Pancreas (tissue), 10 donors: ENCODE measurements around the gene CCSER2. TPM values are rescaled to one million over a fixed set of nuclear protein-coding genes. Genes with fewer than 3 reads are reported as not detected.
"Not testable (repeated sequence)": the region's sequence is repeated elsewhere in the genome, so short reads cannot be mapped to it uniquely, and the experiment has no call there.

ENCODE experiments used
- ATAC-seq, 4 donors: fragments of 200-7000 bp; cut with Tn5 transposase; one replicate each; pipeline versions ENCODE4 v1.8.0 to v1.9.1; 2020; ENCODE audit warnings: mild to moderate bottlenecking in 4 of 4, moderate library complexity in 4 of 4
- DNase-seq, 6 donors: peaks; one replicate each; pipeline ENCODE4 v3.0.0-alpha.2; 2020
- FAIRE-seq: peaks from 2 replicates; lab custom pipeline; 2012; peaks lifted over from hg19 to GRCh38; lab: Jason Lieb, UNC
- H3K27ac ChIP-seq, 4 donors: fragments of 200-600 bp; sonication (generic); 1 replicate in 3 of 4; 2 replicates in 1 of 4; pipeline versions ENCODE4 v1.5.0 to v1.8.0; 2020
- H3K27me3 ChIP-seq, 4 donors: fragments of 200-600 bp; one replicate each; pipeline ENCODE4 v1.8.0; 2021
- H3K36me3 ChIP-seq, 3 donors: fragments of 200-600 bp; sonication (generic) in 1 of 3; one replicate each; pipeline versions ENCODE4 v1.5.0 to v1.8.0; 2020 to 2021
- H3K4me1 ChIP-seq, 3 donors: fragments of 200-600 bp; one replicate each; pipeline ENCODE4 v1.8.0; 2021
- H3K4me3 ChIP-seq, 4 donors: fragments of 200-600 bp; sonication (generic) in 2 of 4; one replicate each; pipeline versions ENCODE4 v1.5.0 to v1.8.0; 2020 to 2021
- H3K9me3 ChIP-seq, 4 donors: fragments of 200-600 bp; one replicate each; pipeline ENCODE4 v1.8.0; 2021
- WGBS, 2 donors: extraction: QIAGEN DNeasy Blood & Tissue Kit; methylation state at CpG; one replicate each; pipeline ENCODE4 v1.1.7; 2013; 5-methylcytosine and 5-hydroxymethylcytosine counted together
- intact Hi-C, 3 donors: fragments of 100-400 bp; cut with DNase I; formaldehyde crosslinking; loops; one replicate each; pipeline versions ENCODE4 v1.11.1 to v1.14.2; 2022
- polyA plus RNA-seq, 2 donors: library from polyadenylated mRNA; stranded (reverse); fragments of 200-250 nt; gene quantifications; one replicate each; pipeline ENCODE4 v1.2.3, GENCODE V29; 2013
- total RNA-seq, 6 donors: library from RNA; stranded (reverse); fragmentation: NEBNext Ultra II Directional in 4 of 6; extraction: Animal tissue kit (Norgen Biotek cat#: 25700) in 4 of 6; gene quantifications; one replicate each; pipeline versions ENCODE4 v1.2.1 to v1.2.4, GENCODE V29; 2021 to 2023
- TF ChIP-seq, protein P1 (sequence below), 4 donors: fragments of 200-600 bp; sonication (generic) in 3 of 4; IDR thresholded peaks; one replicate each; pipeline versions ENCODE4 v1.5.0 to v1.8.0; 2021; ENCODE audit warnings: antibody characterized with exemption in 4 of 4
- donor health status: healthy with polysubstance abuse.
- donor health status: DM: no; HTN: no; CAD: no; lungs with moderate emphysema.
- donor health status: DM: no; HTN: no; CAD: no.
- donor health status: control.
- donor health status: control.
- donor health status: Bipolar disorder and iron deficiency.
- donor health status: DM: yes; HTN: yes; CAD: no.
- donor health status: DM: no; HTN: no; CAD: no.
- donor health status: DM: no; HTN: no; CAD: no.
- donor health status: DM: yes; HTN: yes; CAD: no.

CCSER2 gene
- total and polyA plus RNA-seq, 8 donors: 3.5 to 25.6 (median 21.8) TPM

DNA sequence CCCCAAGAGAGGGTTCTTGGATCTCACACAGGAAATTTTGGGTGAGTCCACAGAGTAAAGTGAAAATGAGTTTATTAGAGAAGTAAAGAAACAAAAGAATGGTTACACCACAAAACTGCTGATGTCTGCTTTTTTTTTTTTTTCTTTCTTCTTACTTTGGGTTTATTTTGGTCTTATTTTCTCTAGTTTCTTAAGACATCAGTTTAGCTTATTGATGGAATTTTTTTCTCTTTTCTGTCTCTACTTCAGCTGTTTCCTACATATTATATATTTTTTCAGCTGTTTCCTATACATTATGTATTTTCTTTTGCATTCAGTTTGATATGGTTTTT is 166.4 kb downstream of the CCSER2 start:
- DNase-seq: no peak
- intact Hi-C loops: no loop called here
- no peaks in the 10 kb centered on the region for H3K9me3 ChIP-seq
- no peak overlapping the region for H3K4me3 ChIP-seq
- ATAC-seq: no peak
- TF ChIP-seq, protein P1, sequence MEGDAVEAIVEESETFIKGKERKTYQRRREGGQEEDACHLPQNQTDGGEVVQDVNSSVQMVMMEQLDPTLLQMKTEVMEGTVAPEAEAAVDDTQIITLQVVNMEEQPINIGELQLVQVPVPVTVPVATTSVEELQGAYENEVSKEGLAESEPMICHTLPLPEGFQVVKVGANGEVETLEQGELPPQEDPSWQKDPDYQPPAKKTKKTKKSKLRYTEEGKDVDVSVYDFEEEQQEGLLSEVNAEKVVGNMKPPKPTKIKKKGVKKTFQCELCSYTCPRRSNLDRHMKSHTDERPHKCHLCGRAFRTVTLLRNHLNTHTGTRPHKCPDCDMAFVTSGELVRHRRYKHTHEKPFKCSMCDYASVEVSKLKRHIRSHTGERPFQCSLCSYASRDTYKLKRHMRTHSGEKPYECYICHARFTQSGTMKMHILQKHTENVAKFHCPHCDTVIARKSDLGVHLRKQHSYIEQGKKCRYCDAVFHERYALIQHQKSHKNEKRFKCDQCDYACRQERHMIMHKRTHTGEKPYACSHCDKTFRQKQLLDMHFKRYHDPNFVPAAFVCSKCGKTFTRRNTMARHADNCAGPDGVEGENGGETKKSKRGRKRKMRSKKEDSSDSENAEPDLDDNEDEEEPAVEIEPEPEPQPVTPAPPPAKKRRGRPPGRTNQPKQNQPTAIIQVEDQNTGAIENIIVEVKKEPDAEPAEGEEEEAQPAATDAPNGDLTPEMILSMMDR (IDR thresholded peaks at IDR 0.05): no peak
- no peaks in the 10 kb centered on the region for H3K27me3 ChIP-seq
- peaks cover 0 to 15% (median 8%) of the 10 kb centered on the region in 3 donors for H3K4me1 ChIP-seq
- no peaks in the 10 kb centered on the region for H3K36me3 ChIP-seq
- FAIRE-seq: no peak
- H3K27ac ChIP-seq: peak overlapping the region in 1 of 4 donors; percentile 5

DNA sequence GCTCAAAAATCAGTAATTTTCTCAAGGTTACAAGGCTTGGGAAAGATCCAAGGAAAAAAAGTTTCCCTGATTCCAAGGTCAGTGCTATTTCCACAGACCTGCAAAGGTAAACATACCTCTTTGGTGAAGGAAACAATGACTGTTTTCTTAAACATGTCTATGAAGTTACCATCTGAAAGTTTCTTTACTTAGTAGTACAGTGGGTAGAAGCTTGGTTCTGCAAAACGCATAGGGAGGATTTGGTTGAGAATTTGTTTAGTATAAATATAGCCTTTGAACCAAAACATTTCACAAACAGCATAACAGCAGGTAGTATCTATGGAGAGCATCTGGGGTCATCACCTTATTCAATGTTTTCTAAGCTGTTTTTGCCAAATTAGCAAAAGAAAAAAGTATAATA is 169.6 kb downstream of the CCSER2 start:
- TF ChIP-seq, protein P1 (IDR thresholded peaks at IDR 0.05): no peak
- H3K36me3 ChIP-seq: no peaks in the 10 kb centered on the region
- peaks cover 0 to 15% (median 8%) of the 10 kb centered on the region in 3 donors for H3K4me1 ChIP-seq
- ATAC-seq (peak in 3 of 4 donors; percentile 59 to 86 (median 68)), FAIRE-seq (no peak), DNase-seq (no peak)
- no peaks in the 10 kb centered on the region for H3K27me3 ChIP-seq
- H3K4me3 ChIP-seq: no peak overlapping the region
- WGBS, 2 donors: 13 to 16% methylated on average over 1 of the region's 1 CpG
- no peaks in the 10 kb centered on the region for H3K9me3 ChIP-seq
- intact Hi-C loops: no loop called here
- no peak overlapping the region for H3K27ac ChIP-seq

DNA sequence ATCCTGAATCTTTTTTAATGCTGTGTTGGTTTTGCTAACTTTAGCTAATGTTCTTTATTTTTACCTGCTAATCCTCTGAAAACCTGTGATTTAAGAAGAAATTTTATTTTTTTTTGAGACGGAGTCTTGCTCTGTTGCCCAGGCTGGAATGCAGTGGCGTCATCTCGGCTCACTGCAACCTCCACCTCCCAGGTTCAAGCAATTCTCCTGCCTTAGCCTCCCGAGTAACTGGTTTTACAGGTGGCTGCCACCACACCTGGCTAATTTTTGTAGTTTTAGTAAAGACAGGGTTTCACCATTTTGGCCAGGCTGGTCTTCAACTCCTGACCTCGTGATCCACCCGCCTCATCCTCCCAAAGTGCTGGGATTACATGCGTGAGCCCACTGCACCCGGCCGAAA is 170.7 kb downstream of the CCSER2 start:
- H3K9me3 ChIP-seq, H3K36me3 ChIP-seq, H3K27me3 ChIP-seq, H3K4me3 ChIP-seq, DNase-seq, FAIRE-seq, ATAC-seq, intact Hi-C loops, H3K27ac ChIP-seq: not testable (repeated sequence)
- WGBS, 2 donors: 97 to 98% methylated on average over 9 of the region's 9 CpGs
- peaks cover 0 to 11% (median 8%) of the 10 kb centered on the region in 3 donors for H3K4me1 ChIP-seq

DNA sequence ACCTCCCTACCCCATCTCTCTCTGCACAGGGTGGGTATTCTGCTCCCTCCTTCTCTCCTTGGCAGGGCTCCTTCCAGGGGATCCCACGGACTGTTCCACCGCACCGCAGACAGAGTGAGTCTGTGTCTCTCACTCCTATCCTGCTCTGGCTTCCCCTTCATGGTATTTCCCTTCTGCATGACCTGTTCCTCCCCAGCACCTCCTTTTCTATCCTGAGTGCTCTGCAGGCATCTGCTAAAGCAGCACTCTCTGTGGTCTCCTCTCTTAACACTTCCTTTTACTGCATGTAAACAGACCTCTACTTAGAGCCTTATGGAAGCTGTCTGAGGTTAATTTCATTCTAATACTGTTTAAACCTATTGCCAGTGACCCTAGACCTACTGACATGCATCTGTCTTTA is 171.5 kb downstream of the CCSER2 start:
- Histone ChIP-seq H3K27ac (no peak overlapping the region), H3K4me1 (peaks cover 0 to 8% (median 7%) of the 10 kb centered on the region in 3 donors), H3K4me3 (no peak overlapping the region), H3K36me3 (no peaks in the 10 kb centered on the region), H3K9me3 (no peaks in the 10 kb centered on the region), H3K27me3 (no peaks in the 10 kb centered on the region)
- no peak for ATAC-seq
- no peak for FAIRE-seq
- DNase-seq: no peak
- 88 to 95% methylated on average over 3 of the region's 3 CpGs for WGBS, 2 donors
- TF ChIP-seq, protein P1 (IDR thresholded peaks at IDR 0.05): no peak
- intact Hi-C loops: no loop called here

DNA sequence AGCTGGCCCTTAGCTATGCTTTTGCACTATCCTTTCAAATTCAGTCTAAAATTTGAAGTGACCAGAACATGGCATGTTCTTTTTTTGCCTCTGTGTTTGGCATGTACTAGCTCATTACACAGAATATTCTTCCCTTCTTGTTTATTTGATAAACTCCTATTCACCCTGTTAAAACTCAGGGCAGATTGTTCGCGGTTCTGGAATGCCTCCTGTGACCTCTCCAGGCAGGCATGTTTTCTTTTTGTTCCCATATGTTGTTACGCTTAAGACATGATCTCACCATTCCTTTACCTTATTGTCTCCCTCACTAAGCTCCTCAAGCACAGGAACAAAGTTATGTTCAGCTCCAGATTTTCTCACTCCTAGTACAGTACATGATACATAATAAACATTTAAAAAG is 181.7 kb downstream of the CCSER2 start:
- TF ChIP-seq, protein P1 (IDR thresholded peaks at IDR 0.05): no peak
- peaks cover 0 to 5% (median 0%) of the 10 kb centered on the region in 3 donors for H3K36me3 ChIP-seq
- FAIRE-seq (no peak), ATAC-seq (no peak), DNase-seq (no peak)
- intact Hi-C loops: no loop called here
- H3K27ac ChIP-seq: no peak overlapping the region
- H3K4me1 ChIP-seq: no peaks in the 10 kb centered on the region
- 95 to 96% methylated on average over 3 of the region's 3 CpGs for WGBS, 2 donors
- H3K27me3 ChIP-seq: no peaks in the 10 kb centered on the region
- no peaks in the 10 kb centered on the region for H3K9me3 ChIP-seq
- H3K4me3 ChIP-seq: no peak overlapping the region
